KG1 (cell line): ENCODE results near the gene MIEF2.

Experiments used
- DNase-seq: peaks from one replicate; lab custom pipeline; 2025; lab: John Stamatoyannopoulos, UW

Gene MIEF2

GRCh38 chr17:18235743-18236256 lies 24.7 kb upstream of the MIEF2 start:
- no peak for DNase-seq

GRCh38 chr17:18236494-18236893 lies 24.0 kb upstream of the MIEF2 start:
- no peak for DNase-seq

GRCh38 chr17:18237461-18237860 lies 23.0 kb upstream of the MIEF2 start:
- DNase-seq: no peak

- no peak for DNase-seq
These were observed 22.2 kb upstream of the MIEF2 start for GRCh38 chr17:18238299-18238698.

GRCh38 chr17:18240449-18240848 lies 20.0 kb upstream of the MIEF2 start:
- DNase-seq: no peak

- DNase-seq: no peak
These were observed 19.1 kb upstream of the MIEF2 start for GRCh38 chr17:18241229-18241871.

GRCh38 chr17:18245038-18245776 lies 15.3 kb upstream of the MIEF2 start:
- no peak for DNase-seq

- DNase-seq: no peak
These were observed 14.2 kb upstream of the MIEF2 start for GRCh38 chr17:18246109-18246725.

- no peak for DNase-seq
These were observed 13.4 kb upstream of the MIEF2 start for GRCh38 chr17:18246880-18247612.

- no peak for DNase-seq
These were observed 12.9 kb upstream of the MIEF2 start for GRCh38 chr17:18247613-18248001.

GRCh38 chr17:18248300-18248731 lies 12.1 kb upstream of the MIEF2 start:
- no peak for DNase-seq

- DNase-seq: no peak
These were observed 11.7 kb upstream of the MIEF2 start for GRCh38 chr17:18248811-18249210.

GRCh38 chr17:18250259-18250658 lies 10.2 kb upstream of the MIEF2 start:
- no peak for DNase-seq

- DNase-seq: no peak
These were observed 9.8 kb upstream of the MIEF2 start for GRCh38 chr17:18250708-18251107.

GRCh38 chr17:18251204-18251603 lies 9.3 kb upstream of the MIEF2 start:
- no peak for DNase-seq

- DNase-seq: no peak
These were observed 8.3 kb upstream of the MIEF2 start for GRCh38 chr17:18252160-18252559.

GRCh38 chr17:18253187-18253884 lies 7.1 kb upstream of the MIEF2 start:
- no peak for DNase-seq

GRCh38 chr17:18253947-18254821 lies 6.3 kb upstream of the MIEF2 start:
- no peak for DNase-seq

- no peak for DNase-seq
These were observed 5.4 kb upstream of the MIEF2 start for GRCh38 chr17:18254888-18255649.

GRCh38 chr17:18256351-18256750 lies 4.1 kb upstream of the MIEF2 start:
- DNase-seq: no peak
